NCI-H524 treated with DMSO at 0.1 percent for 48 hours (cell line): ENCODE results near the gene KCNG2.
"Not testable (repeated sequence)": the region's sequence is repeated elsewhere in the genome, so short reads cannot be mapped to it uniquely, and the experiment has no call there.

ENCODE experiments used
- DNase-seq: peaks from one replicate; lab custom pipeline; 2025; lab: John Stamatoyannopoulos, UW

Gene KCNG2

DNA sequence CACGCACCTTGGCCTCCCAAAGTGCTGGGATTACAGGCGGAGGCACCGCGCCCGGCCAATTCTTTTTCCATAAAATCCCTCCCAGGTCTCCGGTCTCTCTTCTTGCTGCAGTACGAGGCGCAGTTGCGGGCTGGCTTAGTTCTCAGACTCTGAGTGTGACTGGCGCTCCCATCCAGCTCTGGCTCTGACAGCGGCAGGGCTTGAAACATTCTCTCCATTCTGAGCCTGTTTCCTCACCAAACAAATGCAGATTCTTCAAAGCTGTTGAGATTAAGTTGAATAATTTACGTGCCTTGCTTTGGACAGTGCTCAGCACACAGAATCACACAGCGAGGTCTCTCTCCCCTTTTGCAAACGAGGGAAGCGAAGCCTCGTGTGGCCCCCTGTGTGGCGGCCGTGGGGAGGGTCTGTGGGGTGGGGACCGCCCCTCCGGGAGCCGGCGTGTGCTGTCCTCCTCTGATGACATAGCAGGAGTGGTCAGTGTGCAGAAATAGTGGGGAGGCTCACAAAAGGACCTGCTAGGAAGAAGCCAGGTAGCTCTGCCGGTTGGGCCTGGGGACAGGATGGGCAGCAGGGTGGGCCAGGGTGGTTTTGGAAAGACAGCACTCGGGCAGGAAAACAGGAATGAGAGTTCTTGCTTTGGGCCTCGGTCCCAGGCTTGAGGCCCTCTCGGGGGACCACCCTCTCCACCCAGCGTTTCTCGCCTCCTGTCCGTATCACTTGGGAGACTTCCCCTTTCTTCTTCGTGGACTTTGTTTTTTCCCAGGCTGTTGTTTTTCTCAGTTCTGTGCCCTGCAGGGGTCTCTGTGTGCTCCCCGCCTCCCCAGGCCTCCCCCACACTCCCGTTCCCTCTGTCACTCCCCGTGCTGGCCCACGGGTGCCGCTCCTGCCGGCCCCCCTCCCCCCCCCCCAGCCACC is 75.0 kb downstream of the KCNG2 start:
- DNase-seq, result no peak

DNA sequence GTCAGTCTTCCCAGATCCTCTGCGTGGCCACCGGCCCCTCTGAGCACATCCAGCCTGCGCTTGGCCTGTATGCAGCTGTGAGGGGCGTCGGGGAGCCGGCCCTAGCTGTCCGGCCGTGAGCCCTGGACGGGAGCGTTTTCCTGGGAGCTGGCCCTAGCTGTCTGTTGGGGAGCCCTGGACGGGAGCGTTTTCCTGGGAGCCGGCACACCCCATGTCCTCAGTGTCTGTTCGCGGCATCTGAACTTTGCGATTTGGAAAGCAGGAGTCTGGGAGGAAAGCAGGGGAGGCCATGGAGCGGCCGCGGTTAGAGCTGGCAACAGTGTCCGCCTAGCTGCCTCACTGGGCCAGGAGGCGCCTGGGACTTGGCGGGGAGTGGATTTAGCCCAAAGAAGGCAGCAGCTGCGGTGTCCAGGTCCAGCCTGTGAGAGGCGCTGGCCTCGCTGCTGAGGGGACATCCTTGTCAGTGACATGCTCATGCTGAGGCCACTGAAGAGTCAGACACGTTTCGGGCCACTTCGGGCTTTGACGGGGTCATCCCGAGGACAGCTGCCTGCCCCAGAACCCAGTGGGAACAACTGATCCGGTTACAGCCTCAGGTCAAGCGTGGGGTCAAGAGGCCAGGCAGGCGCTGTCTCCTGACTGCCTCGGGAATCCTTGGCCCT is 75.8 kb downstream of the KCNG2 start:
- no peak for DNase-seq

DNA sequence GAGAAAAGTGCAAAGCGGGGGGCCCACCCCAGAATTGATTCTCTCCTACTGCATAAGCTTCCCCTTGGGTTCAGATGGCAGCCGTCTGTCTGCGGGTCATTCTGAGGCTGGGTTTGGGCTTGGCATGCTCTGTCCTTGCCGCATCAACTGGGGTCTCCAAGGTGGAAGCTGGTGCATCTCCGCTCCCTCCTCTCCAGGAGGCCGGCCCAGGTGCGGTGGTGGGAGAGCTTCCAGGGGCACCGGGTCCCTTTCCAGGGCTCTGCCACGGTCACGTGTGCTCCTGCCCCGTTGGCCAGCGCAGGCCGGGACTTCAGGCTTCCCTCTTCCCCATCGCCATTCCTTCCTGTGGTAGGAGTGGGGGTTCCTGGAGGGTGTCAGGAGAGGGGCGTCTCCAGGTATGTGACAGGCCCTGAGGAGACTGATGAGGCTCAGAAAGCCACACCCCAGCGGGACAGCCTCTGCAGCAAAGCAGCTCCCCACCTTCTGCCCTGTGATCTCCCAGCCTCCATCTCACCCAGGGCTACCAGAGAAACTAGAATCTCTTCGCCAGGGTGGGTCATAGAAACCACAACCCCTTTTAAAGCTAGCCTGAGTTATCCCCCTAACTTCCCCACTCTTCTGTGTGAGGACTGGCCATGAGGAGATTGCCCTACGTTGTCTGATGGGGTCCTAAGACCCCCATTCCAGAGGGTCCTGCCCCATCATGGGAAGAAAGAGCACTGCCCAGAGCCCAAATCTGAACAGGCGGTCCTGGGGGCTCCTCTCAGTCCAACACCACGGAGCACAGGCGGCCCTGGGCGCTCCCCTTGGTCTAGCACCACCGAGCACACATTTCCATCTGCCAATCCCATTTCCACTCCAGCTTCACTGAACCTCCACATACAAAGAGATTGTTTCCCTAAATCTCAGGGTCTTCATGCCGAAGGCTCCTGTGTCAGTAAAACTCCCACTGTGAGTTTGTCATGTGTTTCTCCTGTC is 77.1 kb downstream of the KCNG2 start:
- DNase-seq, result no peak

DNA sequence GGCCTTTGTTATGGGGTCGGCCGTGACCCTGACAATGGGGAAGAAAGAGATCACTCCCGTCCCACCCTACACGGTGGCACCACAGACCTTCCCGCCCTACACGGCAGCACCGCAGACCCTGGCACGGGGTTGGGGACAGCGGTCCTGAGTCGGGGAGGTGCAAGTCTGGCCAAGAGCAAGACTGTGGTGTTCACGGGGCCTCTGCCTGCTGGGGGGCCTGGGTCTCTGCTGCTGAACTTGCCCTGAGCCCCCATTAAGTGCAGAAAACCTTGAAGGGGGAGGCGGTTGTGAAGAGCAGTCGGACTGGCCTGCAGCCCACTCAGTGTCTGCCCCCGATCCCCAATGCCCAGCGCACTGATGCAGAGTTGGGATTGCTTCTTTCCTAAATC is 77.8 kb downstream of the KCNG2 start:
- DNase-seq, result no peak

DNA sequence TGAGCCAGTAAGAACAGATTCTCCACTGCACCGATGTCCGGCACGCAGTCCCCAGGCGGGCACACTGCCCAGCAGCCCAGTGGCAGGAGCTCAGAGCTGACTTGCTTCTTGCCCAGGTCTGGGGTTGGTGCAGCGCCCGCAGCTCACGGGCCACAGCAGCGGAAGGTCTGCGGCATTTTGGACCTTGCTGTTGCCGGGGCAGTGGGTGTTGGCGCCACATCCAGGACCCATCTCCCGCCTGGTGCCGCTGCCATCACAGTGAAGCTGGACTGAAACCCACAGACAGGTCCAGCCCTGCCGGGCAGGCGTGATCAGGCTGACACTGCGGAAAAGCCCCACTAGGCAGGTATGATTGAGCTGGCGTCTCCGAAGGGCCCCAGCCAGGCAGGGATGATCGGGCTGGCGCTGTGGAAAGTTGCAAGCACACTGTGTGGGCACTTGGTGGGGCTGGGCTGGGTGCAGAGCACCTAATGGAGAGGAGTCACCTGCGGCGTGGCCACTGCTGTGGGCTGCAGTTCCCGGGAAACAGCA is 78.3 kb downstream of the KCNG2 start:
- DNase-seq, result no peak

DNA sequence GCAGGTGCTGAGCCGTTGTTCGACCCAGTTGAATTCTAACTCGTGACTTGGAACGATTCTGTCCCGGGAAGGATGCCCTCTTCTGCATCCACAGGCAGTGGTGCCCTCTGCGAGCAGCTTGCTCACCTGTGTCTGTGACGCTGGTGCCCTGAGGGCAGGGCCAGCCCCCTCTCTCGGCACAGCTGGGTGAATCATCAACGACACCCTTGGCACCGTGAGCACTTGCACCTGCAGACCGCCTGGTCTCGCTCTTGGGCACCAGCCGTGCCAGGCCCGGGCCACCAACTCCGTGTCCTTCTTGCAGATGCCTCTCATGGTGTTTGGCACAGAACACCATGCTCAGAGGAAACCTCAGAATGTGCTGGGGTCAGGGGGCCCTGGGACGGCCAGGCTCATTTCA is 78.8 kb downstream of the KCNG2 start:
- DNase-seq, result no peak

DNA sequence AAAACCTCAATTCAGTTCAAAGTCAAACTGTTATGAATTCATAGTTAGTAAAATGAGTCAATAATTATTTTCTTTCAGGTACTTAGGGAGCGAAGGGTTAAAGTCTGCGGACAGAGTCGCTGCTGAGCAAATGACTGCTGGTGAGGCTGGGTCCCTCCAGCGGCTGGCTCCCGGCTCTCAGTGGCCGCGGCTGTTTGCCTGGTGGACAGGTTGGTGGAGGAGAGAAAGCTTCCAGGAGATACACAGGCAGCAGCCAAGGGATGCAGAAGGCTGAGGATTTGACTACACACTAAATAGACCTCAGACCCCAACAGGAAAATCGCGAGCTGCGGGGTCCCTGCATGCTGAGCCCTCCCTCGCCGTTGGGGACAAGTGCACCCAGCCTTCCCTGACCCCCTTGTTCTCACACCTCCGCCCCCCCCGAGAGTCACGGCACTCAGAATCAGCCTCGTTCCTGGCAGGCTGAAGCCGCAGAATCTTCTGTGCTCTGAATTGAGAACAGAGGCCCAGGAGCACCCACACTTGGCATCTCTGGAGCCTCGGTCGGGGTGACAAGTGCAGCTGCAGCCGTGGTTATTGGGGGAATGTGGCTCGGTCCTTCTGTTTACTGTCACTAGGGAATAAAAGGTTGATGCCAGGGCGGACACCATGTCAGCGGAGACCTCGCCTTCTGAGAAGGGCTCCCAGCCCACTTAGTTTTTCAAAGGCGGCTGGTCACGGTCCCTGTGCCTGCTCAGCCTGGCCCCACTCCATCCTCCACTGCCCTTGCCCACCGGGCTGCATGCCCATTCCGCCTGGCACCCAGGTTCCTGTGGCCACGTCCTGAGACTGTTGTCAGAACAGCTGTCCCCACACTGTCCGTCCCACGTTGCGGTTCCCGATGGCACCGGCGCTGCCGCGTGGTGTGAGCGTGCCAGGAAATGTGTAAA is 79.7 kb downstream of the KCNG2 start:
- DNase-seq, result no peak

DNA sequence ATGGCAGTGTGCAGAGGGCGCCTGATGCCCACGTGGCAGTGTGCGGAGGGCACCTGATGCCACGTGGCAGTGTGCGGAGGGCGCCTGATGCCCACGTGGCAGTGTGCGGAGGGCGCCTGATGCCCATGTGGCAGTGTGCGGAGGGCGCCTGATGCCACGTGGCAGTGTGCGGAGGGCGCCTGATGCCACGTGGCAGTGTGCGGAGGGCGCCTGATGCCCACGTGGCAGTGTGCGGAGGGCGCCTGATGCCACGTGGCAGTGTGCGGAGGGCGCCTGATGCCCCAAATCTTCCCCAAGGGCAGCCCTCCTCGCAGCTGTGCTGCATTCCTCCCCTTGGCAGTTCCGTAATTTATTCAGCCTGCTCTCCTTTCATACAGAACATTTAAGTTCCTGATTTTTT is 80.5 kb downstream of the KCNG2 start:
- DNase-seq, result not testable (repeated sequence)

DNA sequence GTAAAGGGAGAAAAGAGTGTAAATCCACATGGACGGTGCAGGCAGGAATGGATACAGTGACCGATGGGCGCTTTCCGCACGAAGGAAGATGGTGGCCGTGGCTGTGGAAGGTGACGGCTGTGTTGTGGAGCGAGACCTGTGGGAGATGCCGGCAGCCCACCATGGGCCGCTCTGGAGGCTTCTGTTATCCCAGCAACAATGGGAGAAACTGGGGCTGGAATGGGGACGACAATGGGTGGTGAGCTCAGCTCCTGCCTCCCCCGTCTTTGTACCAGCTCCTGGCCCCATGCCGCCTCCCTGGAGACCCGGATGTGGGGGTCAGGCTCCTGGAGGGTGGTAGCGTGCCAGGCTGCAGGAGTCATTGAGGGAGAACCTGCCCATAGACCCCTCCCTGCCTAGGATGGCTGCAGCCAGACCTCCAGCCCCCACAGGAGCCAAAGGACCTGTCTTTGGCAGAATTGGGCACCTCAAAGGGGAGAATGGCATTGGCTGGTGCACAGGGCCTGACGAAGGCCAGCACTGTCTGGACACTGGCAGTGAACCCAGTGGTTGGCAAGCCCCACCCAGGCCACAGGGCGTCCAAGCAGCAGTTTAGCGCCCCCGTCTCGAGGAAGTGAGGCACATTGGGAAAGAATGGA is 81.1 kb downstream of the KCNG2 start:
- DNase-seq, result no peak

DNA sequence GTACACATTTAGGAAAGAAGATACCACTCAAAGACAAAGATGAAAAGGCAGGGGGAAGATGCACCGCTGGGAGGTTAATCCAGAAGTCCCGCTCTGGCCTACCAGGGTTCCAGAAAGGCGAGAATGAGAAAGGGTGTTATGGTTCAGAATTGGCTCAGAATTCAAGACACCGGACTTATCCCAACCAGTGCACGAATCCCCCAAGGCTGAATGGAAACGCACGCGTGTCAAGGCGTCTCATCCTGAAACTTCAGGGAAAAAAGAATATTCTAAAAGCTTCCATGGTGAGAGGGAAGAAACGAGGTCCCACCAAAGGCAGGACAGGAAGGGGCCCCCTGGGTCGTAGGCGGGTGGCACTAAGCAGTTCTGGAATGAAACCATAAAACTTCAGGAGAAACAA is 81.8 kb downstream of the KCNG2 start:
- no peak for DNase-seq

DNA sequence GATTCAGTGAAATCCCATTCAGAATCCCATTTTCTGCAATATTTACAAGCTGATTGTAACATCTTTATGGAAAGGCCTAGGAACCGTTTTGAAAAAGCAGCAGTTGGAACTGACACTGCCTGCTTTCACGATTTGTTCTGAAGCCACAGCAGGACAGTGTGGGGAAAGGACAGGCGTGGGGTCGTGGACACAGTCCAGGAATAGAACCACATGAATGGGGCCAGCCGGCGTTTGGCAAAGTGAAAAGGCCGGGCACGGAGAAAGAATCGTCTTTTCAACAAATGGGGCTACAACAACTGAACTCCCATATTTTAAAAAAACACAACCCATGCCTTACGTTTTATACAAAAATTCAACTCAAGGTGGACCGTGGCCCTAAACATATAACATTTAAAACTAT is 84.0 kb downstream of the KCNG2 start:
- no peak for DNase-seq

DNA sequence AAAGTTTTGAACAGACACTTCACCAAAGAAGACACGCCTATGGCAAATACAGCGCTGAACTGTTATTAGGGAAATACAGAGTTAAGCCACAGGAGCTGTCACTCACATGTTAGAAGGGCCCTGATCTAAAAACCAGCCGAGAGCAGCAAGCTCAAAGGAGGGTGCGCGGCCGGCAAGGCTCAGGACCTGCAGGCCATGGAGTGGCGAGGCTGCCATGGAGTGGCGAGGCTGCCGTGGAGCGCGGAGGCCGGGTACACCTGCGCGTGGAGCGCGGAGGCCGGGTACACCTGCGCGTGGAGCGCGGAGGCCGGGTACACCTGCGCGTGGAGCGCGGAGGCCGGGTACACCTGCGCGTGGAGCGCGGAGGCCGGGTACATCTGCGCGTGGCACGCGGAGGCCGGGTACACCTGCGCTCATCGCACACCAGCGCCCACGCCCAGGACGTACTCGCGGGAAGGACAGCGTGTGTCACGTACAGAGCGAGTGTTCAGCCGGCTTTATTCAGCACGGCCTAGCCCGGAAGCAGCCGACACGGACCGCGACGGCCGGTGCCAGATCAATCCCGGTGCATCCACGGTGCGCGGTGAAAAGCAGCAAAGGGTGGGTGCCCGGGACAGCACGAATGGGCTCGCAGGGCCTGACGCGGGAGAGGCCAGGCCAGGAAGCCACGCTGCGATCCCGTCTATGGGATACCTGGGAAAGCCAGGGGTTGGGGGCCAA is 84.9 kb downstream of the KCNG2 start:
- DNase-seq, result no peak

DNA sequence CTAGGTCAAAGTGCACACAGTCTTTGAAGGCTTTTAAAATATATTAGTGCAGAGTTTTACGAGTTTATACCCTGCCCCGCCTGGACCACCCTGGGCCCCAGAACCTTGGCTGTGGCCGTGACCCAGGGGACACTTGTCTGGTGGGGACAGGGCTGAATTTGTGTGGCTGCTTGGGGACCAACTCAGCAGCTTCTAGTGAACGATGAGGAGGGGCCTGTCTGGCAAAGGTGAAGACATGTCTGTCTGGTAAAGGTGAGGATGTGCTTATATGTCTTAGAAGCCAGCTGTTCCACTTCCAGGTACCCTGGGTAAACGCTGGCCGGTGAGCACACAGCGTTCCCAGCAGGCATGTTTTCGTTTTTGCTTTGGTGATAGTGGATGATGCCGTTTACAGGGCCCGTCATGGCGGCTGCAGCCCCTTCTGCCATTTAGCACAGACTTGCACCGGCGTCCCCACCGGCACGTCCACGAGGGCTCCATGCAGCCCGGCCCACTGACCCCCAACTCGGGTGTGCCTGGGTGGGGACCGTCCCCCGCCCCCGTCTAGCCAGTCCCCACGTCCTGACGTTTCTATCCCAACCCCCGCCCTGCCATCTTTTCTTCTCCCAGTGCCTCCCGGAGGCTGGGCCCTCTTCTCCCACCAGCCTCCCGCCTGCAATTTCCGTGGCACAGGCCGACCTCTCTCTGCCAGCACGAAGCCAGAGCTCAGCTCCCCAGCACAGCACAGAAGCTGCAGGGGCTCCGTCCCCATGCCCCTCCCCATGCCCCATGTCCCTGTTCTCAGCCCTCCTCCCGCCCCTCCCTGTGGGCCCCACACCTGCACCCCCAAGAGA is 85.9 kb downstream of the KCNG2 start:
- DNase-seq, result no peak

DNA sequence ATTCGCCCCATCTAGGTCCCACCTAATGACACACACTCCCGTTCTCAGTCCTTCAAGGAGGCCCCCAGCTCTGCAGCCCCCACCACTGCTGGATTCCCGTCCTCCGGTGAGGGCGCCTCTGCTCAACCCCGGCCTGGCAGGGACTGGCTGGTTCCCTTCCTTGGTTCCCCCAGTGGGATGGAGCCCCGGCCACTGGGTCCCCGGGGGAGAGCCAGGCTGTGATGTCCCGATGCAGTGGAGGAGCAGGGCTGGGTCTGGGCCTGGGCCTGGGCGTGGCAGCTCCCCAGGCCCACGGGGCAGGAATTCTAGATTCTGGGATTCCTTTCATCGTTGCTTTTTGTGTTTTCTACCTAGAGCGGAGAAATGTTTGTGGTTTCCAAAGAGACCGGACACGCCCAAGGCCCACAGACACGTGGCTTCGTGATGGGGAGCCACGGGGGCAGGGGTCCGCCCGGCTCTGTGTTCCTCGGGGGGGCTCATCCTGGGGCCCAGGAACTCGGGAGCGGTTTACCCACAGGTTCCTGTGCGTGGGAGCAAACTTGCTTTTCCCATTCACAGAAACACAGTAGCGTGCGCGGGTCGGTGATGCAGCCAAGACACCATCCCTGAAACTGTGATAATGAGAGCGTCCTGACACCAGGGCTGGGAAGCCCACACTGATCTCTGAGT is 86.7 kb downstream of the KCNG2 start:
- no peak for DNase-seq

DNA sequence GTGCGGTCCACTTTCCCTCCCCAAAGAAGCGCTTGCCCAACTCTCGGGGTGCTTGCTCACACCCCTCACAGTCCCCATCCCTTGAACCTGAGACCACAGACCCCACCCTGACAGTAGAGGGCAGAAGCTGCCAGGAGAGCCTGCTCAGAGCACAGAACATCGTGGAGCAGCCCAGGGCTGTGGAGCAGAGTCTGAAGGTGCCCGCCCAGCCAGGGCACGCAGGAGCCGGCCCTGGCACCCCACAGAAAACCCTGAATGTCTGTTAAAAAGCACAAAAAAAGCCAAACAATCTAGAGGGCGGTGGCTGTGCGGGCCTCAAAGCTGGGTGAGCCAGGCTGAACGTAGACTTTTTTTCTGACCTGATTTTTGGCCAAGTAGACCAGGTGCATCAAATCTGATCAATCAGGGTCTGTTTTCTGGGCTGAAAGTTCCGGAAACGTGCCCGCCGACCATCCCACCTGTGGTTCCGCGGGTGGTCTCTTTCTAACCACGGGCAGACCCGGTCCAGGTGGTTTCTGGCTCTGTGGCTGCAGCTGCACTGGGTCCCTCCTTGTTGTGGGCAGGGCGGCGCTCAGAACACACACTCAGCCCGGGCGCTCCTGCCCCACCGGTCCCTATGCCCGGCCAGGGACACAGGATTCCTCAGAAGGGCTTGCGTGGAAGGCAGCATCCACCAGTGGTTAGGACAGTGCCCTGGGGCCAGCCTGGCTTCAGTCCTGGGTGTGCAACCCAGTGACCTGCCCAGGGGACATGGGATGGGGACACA is 87.4 kb downstream of the KCNG2 start:
- DNase-seq, result no peak

DNA sequence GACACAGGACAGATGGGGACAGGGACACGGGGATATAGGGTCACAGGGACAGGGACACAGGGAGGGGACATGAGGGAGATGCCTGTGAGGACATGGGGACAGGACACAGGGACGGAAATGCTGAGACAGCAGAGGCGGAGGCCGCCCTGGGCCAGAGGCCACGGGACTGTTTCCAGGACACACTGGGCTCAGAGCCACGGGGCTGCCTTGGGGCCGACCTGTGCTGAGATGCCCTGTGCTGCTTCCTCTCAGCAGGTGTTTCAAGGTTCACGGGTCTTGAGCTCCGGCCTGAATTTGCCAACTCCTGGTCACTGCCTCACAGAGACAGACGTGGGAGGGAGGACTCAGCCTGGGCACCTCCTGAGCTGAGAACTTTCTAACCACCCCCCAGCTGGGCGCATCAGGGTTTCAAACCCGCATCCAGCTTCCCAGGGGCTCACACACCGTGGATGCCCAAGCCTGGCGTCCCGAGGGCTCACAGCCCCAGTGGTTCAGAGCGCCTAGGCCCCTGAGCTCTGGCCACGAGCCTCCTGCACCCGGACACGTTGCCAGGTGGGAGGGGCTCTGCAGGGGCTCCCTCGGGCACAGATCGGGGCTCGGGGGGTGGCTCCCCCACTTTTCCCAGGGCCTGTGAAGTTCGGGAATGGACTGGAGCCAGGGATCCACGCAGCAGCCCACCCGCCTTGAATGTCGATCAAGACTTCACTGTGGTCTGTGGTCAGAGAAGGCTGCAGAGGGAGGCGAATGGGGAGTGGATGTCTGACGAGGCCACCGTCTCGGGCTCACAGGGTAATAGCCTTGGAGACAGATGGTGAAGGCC is 89.7 kb downstream of the KCNG2 start:
- no peak for DNase-seq

DNA sequence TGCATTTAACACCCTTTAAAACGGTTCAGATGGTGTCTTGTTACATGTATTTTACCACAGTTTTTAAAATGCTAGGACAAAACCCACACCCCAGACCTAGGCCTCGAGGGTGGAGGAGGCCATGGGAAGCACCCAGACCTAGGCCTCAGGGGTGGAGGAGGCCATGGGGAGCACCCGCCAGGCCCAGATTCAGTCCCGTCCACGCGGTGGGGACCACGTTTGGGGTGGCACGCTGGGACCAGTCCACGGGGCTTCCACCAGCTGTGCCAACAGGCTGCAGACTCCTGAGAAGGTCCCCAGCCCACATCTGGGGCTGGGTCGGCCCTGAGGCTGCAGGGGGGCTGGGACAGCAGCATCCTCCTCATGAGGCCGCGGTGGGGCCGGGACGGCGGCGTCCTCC is 90.3 kb downstream of the KCNG2 start:
- no peak for DNase-seq
